HEK293 (cell line): ENCODE measurements around the gene TNFRSF9.

ENCODE experiments used
- HOXC10 ChIP-seq: sonication (generic); formaldehyde crosslinking; IDR thresholded peaks from 2 replicates; pipeline ENCODE4 v1.8.1; 2023; ENCODE audit warnings: mild to moderate bottlenecking, missing genetic modification reagents
- KLF1 ChIP-seq: fragments of 450-650 bp; formaldehyde crosslinking; IDR thresholded peaks from 2 replicates; pipeline ENCODE4 v1.5.1; 2016; ENCODE audit warnings: missing biosample characterization, missing genetic modification characterization
- MZF1 ChIP-seq: fragments of 450-650 bp; formaldehyde crosslinking; IDR thresholded peaks from 2 replicates; pipeline ENCODE4 v1.5.1; 2017; ENCODE audit warnings: missing biosample characterization, missing genetic modification characterization, borderline replicate concordance
- RBAK ChIP-seq: fragments of 450-650 bp; formaldehyde crosslinking; IDR thresholded peaks from 2 replicates; pipeline ENCODE4 v1.5.1; 2016; ENCODE audit warnings: missing biosample characterization, missing genetic modification characterization
- SP2 ChIP-seq: fragments of 450-650 bp; formaldehyde crosslinking; IDR thresholded peaks from 2 replicates; pipeline ENCODE4 v1.5.1; 2016; ENCODE audit warnings: missing biosample characterization, missing genetic modification characterization
- ZBTB1 ChIP-seq: fragments of 450-650 bp; formaldehyde crosslinking; IDR thresholded peaks from 2 replicates; pipeline ENCODE4 v1.5.1; 2016; ENCODE audit warnings: missing biosample characterization, missing genetic modification characterization
- ZBTB21 ChIP-seq: fragments of 450-650 bp; formaldehyde crosslinking; IDR thresholded peaks from 2 replicates; pipeline ENCODE4 v1.5.1; 2017; ENCODE audit warnings: missing biosample characterization, missing genetic modification characterization
- ZEB2 ChIP-seq: fragments of 450-650 bp; formaldehyde crosslinking; IDR thresholded peaks from 2 replicates; pipeline ENCODE4 v1.5.1; 2016; ENCODE audit warnings: missing biosample characterization, missing genetic modification characterization
- ZFP41 ChIP-seq: fragments of 450-650 bp; formaldehyde crosslinking; IDR thresholded peaks from 2 replicates; pipeline ENCODE4 v1.5.1; 2016; ENCODE audit warnings: missing biosample characterization, missing genetic modification characterization, borderline replicate concordance
- ZFP69B ChIP-seq: fragments of 450-650 bp; formaldehyde crosslinking; IDR thresholded peaks from 2 replicates; pipeline ENCODE4 v1.5.1; 2016; ENCODE audit warnings: missing biosample characterization, missing genetic modification characterization
- ZNF174 ChIP-seq: fragments of 450-650 bp; formaldehyde crosslinking; IDR thresholded peaks from 2 replicates; pipeline ENCODE4 v1.5.0; 2017; ENCODE audit warnings: missing biosample characterization, mild to moderate bottlenecking, missing genetic modification characterization
- ZNF202 ChIP-seq: fragments of 450-650 bp; formaldehyde crosslinking; IDR thresholded peaks from 2 replicates; pipeline ENCODE4 v1.5.1; 2016; ENCODE audit warnings: missing biosample characterization, missing genetic modification characterization, borderline replicate concordance
- ZNF350 ChIP-seq: fragments of 450-650 bp; formaldehyde crosslinking; IDR thresholded peaks from 2 replicates; pipeline ENCODE4 v1.5.0; 2017; ENCODE audit warnings: missing biosample characterization, mild to moderate bottlenecking, missing genetic modification characterization
- ZNF394 ChIP-seq: fragments of 450-650 bp; formaldehyde crosslinking; IDR thresholded peaks from 2 replicates; pipeline ENCODE4 v1.5.1; 2016; ENCODE audit warnings: missing biosample characterization, missing genetic modification characterization, mild to moderate bottlenecking, moderate library complexity, borderline replicate concordance
- ZNF423 ChIP-seq: fragments of 450-650 bp; formaldehyde crosslinking; IDR thresholded peaks from 2 replicates; pipeline ENCODE4 v1.5.1; 2016; ENCODE audit warnings: missing biosample characterization, missing genetic modification characterization
- ZNF426 ChIP-seq: fragments of 450-650 bp; formaldehyde crosslinking; IDR thresholded peaks from 2 replicates; pipeline ENCODE4 v1.5.1; 2017; ENCODE audit warnings: missing biosample characterization, missing genetic modification characterization, mild to moderate bottlenecking, inconsistent platforms, moderate library complexity
- ZNF510 ChIP-seq: fragments of 450-650 bp; formaldehyde crosslinking; IDR thresholded peaks from 2 replicates; pipeline ENCODE4 v1.5.1; 2018; ENCODE audit warnings: mild to moderate bottlenecking, missing genetic modification characterization, missing biosample characterization; ENCODE audit not compliant: insufficient replicate concordance
- ZNF571 ChIP-seq: fragments of 450-650 bp; formaldehyde crosslinking; IDR thresholded peaks from 2 replicates; pipeline ENCODE4 v1.5.0; 2017; ENCODE audit warnings: missing biosample characterization, missing genetic modification characterization
- ZNF658 ChIP-seq: fragments of 450-650 bp; formaldehyde crosslinking; IDR thresholded peaks from 2 replicates; pipeline ENCODE4; 2016; ENCODE audit warnings: missing biosample characterization, missing genetic modification characterization
- ZNF76 ChIP-seq: fragments of 450-650 bp; formaldehyde crosslinking; IDR thresholded peaks from 2 replicates; pipeline ENCODE4; 2016; ENCODE audit warnings: low read depth, missing biosample characterization, missing genetic modification characterization, borderline replicate concordance
- ZNF776 ChIP-seq: fragments of 450-650 bp; formaldehyde crosslinking; IDR thresholded peaks from 2 replicates; pipeline ENCODE4 v1.5.0; 2017; ENCODE audit warnings: missing biosample characterization, missing genetic modification characterization, borderline replicate concordance
- ZNF791 ChIP-seq: fragments of 450-650 bp; formaldehyde crosslinking; IDR thresholded peaks from 2 replicates; pipeline ENCODE4 v1.5.1; 2016; ENCODE audit warnings: missing biosample characterization, missing genetic modification characterization
- ZSCAN23 ChIP-seq: fragments of 450-650 bp; formaldehyde crosslinking; IDR thresholded peaks from 2 replicates; pipeline ENCODE4 v1.5.1; 2016; ENCODE audit warnings: missing biosample characterization, missing genetic modification characterization
- ZXDB ChIP-seq: fragments of 450-650 bp; formaldehyde crosslinking; IDR thresholded peaks from 2 replicates; pipeline ENCODE4 v1.5.1; 2016; ENCODE audit warnings: missing biosample characterization, missing genetic modification characterization
- TF ChIP-seq, protein P1 (sequence below): IDR thresholded peaks from 2 replicates; pipeline ENCODE4 v1.6.1; 2011; ENCODE audit warnings: mild to moderate bottlenecking, low read depth, low read length, borderline replicate concordance
- TF ChIP-seq, protein P2 (sequence below): fragments of 450-650 bp; formaldehyde crosslinking; IDR thresholded peaks from 2 replicates; pipeline ENCODE4 v1.5.1; 2016; ENCODE audit warnings: missing biosample characterization, missing genetic modification characterization
- TF ChIP-seq, protein P3 (sequence below): fragments of 450-650 bp; formaldehyde crosslinking; IDR thresholded peaks from 2 replicates; pipeline ENCODE4 v1.5.1; 2016; ENCODE audit warnings: missing biosample characterization, missing genetic modification characterization
- TF ChIP-seq, protein P4 (sequence below): fragments of 450-650 bp; formaldehyde crosslinking; IDR thresholded peaks from 2 replicates; pipeline ENCODE4 v1.5.1; 2016; ENCODE audit warnings: missing biosample characterization, missing genetic modification characterization, low read depth
- TF ChIP-seq, protein P5 (sequence below): fragments of 450-650 bp; formaldehyde crosslinking; IDR thresholded peaks from 2 replicates; pipeline ENCODE4 v1.5.1; 2016; ENCODE audit warnings: missing biosample characterization, missing genetic modification characterization

Gene TNFRSF9

DNA sequence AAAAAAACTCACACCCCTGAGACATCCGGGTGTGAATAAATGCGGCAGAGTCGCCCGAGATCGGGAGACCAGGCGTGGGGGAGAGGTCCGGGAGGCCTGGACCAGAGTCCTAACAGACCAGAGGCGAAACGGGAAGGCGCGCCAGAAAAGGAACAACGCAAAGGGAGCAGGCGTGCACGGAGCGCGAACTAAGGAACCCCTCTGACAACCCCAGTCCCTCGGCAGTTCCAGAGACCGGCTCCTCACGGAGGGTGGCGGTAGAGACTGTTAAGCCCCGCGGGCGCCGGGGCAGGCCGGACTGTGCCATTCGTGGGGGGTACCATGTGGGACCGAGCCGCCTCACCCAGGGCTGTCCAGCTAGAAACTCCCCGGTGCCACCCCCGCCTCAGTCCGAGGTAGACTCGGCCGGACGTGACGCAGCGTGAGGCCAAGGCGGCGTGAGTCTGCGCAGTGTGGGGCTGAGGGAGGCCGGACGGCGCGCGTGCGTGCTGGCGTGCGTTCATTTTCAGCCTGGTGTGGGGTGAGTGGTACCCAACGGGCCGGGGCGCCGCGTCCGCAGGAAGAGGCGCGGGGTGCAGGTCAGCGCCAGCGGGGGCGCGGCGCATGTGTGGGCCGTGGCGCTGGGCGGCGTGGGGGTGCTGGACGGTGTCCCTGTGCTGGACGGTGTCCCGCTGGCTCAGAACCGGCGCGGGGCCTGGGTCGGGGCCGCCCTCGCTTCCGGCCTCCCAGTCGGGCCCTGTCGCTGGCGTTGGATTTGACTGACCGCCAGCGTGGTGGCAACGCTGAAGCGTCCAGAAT lies 20.8 kb upstream of the TNFRSF9 start, which contains the start of gene PARK7 (continued):
- TF ChIP-seq, protein P1, sequence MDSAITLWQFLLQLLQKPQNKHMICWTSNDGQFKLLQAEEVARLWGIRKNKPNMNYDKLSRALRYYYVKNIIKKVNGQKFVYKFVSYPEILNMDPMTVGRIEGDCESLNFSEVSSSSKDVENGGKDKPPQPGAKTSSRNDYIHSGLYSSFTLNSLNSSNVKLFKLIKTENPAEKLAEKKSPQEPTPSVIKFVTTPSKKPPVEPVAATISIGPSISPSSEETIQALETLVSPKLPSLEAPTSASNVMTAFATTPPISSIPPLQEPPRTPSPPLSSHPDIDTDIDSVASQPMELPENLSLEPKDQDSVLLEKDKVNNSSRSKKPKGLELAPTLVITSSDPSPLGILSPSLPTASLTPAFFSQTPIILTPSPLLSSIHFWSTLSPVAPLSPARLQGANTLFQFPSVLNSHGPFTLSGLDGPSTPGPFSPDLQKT = peak; percentile 40; the same call in 1 of the 2 replicates
- TF ChIP-seq, protein P2, sequence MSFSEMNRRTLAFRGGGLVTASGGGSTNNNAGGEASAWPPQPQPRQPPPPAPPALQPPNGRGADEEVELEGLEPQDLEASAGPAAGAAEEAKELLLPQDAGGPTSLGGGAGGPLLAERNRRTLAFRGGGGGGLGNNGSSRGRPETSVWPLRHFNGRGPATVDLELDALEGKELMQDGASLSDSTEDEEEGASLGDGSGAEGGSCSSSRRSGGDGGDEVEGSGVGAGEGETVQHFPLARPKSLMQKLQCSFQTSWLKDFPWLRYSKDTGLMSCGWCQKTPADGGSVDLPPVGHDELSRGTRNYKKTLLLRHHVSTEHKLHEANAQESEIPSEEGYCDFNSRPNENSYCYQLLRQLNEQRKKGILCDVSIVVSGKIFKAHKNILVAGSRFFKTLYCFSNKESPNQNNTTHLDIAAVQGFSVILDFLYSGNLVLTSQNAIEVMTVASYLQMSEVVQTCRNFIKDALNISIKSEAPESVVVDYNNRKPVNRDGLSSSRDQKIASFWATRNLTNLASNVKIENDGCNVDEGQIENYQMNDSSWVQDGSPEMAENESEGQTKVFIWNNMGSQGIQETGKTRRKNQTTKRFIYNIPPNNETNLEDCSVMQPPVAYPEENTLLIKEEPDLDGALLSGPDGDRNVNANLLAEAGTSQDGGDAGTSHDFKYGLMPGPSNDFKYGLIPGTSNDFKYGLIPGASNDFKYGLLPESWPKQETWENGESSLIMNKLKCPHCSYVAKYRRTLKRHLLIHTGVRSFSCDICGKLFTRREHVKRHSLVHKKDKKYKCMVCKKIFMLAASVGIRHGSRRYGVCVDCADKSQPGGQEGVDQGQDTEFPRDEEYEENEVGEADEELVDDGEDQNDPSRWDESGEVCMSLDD = peak; percentile 75
- TF ChIP-seq ZFP41 (tag by site-specific recombination) = no peak
- TF ChIP-seq ZNF510 = no peak
- no peak for TF ChIP-seq ZNF776
- peak; percentile 90 for TF ChIP-seq SP2 (tag by site-specific recombination)
- no peak for TF ChIP-seq RBAK (tag by site-specific recombination)
- peak; percentile 75 for TF ChIP-seq ZBTB21 (tag by site-specific recombination)
- 0 out of 2 replicates have a peak, but pooled peaks have one; percentile 41 for TF ChIP-seq KLF1 (tag by site-specific recombination)
- TF ChIP-seq ZNF791 (tag by site-specific recombination) = no peak
- TF ChIP-seq, protein P3, sequence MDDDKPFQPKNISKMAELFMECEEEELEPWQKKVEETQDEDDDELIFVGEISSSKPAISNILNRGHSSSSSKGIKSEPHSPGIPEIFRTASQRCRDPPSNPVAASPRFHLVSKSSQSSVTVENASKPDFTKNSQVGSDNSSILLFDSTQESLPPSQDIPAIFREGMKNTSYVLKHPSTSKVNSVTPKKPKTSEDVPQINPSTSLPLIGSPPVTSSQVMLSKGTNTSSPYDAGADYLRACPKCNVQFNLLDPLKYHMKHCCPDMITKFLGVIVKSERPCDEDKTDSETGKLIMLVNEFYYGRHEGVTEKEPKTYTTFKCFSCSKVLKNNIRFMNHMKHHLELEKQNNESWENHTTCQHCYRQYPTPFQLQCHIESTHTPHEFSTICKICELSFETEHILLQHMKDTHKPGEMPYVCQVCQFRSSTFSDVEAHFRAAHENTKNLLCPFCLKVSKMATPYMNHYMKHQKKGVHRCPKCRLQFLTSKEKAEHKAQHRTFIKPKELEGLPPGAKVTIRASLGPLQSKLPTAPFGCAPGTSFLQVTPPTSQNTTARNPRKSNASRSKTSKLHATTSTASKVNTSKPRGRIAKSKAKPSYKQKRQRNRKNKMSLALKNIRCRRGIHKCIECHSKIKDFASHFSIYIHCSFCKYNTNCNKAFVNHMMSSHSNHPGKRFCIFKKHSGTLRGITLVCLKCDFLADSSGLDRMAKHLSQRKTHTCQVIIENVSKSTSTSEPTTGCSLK (tag by site-specific recombination) = no peak
- no peak for TF ChIP-seq ZNF202 (tag by site-specific recombination)
- no peak for TF ChIP-seq ZBTB1
- no peak for TF ChIP-seq ZNF350
- peak; percentile 70 for TF ChIP-seq ZNF76
- TF ChIP-seq, protein P4, sequence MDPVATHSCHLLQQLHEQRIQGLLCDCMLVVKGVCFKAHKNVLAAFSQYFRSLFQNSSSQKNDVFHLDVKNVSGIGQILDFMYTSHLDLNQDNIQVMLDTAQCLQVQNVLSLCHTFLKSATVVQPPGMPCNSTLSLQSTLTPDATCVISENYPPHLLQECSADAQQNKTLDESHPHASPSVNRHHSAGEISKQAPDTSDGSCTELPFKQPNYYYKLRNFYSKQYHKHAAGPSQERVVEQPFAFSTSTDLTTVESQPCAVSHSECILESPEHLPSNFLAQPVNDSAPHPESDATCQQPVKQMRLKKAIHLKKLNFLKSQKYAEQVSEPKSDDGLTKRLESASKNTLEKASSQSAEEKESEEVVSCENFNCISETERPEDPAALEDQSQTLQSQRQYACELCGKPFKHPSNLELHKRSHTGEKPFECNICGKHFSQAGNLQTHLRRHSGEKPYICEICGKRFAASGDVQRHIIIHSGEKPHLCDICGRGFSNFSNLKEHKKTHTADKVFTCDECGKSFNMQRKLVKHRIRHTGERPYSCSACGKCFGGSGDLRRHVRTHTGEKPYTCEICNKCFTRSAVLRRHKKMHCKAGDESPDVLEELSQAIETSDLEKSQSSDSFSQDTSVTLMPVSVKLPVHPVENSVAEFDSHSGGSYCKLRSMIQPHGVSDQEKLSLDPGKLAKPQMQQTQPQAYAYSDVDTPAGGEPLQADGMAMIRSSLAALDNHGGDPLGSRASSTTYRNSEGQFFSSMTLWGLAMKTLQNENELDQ = no peak
- TF ChIP-seq, protein P5, sequence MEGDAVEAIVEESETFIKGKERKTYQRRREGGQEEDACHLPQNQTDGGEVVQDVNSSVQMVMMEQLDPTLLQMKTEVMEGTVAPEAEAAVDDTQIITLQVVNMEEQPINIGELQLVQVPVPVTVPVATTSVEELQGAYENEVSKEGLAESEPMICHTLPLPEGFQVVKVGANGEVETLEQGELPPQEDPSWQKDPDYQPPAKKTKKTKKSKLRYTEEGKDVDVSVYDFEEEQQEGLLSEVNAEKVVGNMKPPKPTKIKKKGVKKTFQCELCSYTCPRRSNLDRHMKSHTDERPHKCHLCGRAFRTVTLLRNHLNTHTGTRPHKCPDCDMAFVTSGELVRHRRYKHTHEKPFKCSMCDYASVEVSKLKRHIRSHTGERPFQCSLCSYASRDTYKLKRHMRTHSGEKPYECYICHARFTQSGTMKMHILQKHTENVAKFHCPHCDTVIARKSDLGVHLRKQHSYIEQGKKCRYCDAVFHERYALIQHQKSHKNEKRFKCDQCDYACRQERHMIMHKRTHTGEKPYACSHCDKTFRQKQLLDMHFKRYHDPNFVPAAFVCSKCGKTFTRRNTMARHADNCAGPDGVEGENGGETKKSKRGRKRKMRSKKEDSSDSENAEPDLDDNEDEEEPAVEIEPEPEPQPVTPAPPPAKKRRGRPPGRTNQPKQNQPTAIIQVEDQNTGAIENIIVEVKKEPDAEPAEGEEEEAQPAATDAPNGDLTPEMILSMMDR (tag by site-specific recombination) = peak; percentile 87
- TF ChIP-seq ZXDB = peak; percentile 93
- peak; percentile 76; the same call in 1 of the 2 replicates for TF ChIP-seq ZNF394
- TF ChIP-seq ZNF174 (tag by site-specific recombination) = no peak
- TF ChIP-seq ZNF658 (tag by site-specific recombination) = no peak
- no peak for TF ChIP-seq MZF1 (tag by site-specific recombination)
- TF ChIP-seq ZNF423 = no peak
- no peak; the same call in 1 of the 2 replicates for TF ChIP-seq HOXC10 (CRISPR knock-in tag)
- peak; percentile 37 for TF ChIP-seq ZSCAN23
- peak; percentile 91 for TF ChIP-seq ZEB2 (tag by site-specific recombination)
- no peak for TF ChIP-seq ZNF426 (tag by site-specific recombination)
- no peak for TF ChIP-seq ZNF571 (tag by site-specific recombination)
- peak; percentile 76 for TF ChIP-seq ZFP69B
- TF ChIP-seq, all 188 proteins: peak for 78
